HG03354 (cell line): ENCODE results near the gene CEP41.
"Not testable (repeated sequence)": the region's sequence is repeated elsewhere in the genome, so short reads cannot be mapped to it uniquely, and the experiment has no call there.

Experiments
- ATAC-seq: cut with Tn5 transposase; IDR thresholded peaks from one replicate; pipeline ENCODE4 v1.9.1; 2021; ENCODE audit warnings: mild to moderate bottlenecking; ENCODE audit not compliant: unreplicated experiment, poor library complexity, severe bottlenecking

Gene CEP41

DNA sequence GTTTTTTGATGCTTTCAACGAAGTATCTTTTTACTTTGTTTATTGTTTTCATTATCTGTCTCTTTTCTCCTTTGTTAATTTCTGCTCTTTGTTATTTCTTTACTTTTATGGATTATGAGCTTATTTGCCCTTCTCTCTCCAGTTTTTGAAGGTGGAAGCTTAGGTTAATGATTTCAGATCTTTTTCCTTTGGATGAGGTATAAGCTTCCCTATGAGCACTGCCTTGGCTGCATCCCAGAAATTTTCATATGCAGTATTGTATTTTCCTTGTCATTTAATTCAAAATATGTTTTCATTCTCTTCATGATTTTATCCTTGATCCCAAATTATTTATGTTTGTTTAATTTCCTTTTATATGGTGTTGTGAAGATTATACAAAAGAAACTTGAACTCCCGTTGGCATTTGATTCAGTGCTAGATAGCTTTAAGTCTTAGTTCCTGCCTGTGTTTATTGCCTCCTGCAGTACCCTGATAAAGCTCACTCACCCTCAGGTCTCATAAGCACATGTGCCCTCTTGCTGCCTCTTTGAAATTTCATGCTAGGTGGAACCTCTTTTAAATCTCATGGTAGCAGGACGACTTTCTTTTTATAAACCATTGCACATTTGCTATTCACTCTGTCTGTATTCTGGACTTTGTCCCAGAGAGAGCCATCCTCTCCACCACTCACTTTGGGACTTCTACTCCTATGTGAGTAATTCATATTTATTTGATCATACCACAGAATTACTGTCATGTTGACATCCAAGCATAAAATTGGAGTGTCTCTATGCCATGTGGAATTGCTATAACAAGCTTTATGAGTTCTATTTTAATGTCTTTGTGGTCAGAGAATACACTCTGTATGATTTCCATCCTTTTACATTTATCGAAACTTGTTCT lies 23.0 kb upstream of the CEP41 start:
- ATAC-seq = no peak

DNA sequence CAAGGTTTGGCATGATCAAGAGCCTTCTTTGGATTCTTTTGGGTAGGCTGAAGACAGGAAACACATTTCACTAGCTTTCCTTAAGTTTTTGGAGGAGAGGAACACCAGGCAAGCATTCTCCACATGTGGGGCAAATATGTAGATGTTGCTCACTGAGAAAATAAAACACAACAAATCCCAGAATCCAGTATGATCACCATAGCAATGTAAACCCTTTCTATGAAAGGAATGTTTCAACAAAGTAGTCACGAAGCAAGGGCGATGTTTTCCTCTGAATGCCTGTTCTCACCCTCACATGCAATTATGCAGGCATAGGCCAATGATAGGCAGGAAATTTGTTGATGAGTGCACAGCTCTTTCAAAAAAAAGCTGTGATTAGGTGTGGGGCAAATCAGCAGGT lies 20.5 kb upstream of the CEP41 start:
- no peak for ATAC-seq

DNA sequence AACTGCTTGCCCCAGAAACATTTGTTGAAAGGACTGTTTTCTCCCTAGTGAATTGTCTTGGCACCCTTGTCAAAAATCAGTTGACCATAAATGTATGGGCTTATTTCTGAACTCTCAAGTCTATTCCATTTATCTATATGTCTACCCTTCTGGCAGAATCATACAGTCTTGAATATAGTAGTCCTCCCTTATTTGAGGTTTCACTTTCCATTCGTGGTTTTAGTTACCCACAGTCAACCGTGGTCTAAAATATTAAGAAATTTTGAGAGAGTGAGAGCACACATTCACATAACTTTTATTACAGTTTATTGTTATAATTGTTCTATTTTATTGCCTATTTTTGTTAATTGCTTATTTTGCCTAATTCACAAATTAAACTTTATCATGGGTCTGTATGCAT lies 17.4 kb upstream of the CEP41 start:
- no peak for ATAC-seq

DNA sequence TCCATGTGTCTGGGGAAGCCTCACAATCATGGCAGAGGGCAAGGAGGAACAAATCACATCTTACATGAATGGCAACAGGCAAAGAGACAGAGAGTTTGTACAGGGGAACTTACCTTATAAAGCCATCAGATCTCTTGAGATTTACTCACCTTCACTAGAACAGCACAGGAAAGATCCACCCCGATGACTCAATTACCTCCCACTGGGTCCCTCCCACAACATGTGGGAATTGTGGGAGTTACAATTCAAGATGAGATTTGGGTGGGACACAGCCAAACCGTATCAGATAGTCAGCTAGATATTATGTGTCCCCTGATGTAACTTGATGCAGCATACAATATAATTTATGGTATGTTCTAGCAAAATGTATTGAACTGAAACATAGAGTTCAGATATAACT lies 14.1 kb upstream of the CEP41 start:
- no peak for ATAC-seq

DNA sequence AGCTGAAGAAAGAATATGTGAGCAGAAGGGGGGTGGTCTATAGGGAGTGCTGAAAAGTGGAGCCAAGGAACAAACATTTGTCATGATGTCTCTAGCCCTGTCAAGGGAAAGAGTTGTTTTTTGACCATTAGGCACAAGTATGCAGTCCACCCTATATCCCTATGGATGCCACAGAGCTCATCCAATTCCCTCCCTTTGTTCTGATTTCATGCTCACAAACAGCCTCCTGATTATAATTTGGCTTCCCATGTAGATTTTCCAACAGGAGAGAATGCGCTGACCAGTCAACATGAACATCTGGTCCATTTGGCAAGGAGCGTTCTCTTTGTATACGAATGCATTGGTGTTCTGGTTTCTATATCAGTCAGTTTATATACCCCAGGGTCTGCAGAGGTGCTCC lies 12.1 kb upstream of the CEP41 start:
- ATAC-seq = no peak

DNA sequence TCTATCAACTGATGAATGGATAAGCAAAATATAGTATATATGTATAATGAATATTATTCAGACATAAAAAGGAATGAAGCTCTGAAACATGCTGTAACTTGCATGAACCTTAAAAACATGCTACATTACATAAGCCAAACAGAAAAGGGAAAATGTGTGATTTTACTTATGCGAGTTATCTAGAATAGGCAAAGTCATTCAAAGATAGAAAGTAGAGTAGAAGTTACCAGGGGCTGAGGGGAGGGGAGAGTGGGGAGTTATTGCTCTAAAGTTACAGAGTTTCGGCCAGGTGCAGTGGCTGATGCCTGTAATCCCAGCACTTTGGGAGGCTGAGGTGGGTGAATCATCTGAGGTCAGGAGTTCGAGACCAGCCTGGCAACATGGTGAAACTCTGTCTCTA lies 10.5 kb upstream of the CEP41 start:
- not testable (repeated sequence) for ATAC-seq

DNA sequence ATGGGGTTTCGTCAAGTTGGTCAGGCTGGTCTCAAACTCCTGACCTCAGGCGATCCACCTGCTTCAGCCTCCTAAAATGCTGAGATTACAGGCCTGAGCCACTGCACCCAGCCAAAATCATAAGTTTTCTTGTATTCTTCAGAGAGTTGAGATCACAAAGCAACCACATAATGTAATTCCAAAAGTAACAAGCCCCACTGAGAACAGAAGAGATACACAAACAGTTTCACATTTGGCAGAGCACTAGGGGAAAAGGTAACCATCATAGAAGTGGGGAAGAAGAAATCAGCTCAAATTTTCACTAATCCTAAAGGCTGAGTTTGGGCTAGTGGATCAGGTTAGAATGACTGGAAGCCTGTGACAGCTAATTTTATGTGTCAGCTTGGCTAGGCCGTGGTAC lies 5.4 kb upstream of the CEP41 start:
- no peak for ATAC-seq

DNA sequence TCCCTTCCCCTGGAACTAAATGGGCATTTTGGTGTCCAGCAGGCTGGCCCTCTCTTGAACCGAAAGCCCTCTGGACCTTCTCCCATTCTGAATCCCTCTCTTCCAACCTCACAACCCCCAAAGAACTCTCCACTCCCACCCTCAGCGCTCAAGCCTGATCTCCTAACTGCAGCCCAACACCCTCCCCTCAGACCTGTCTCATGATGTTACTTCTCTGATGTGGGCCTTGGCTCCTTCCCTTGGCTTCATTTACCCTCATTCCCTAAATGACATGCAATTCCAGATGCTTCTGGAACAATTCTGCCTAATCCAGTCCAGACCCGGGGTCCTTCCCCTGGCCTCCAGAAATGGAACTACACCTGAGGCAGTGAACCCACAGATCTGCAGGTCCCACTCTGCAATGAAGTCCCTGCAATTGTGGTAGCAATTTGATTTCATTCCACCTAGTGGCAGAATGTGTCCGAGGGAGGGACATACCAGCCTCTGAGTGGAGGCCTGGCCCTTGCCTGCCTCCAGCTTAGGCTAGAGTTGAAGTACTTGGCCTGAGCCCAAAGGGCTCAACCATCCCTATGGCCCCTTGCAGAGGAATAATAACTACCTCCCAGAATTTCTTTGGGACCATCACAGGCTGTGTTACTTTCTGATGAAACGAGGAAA lies 4.1 kb upstream of the CEP41 start:
- no peak for ATAC-seq

DNA sequence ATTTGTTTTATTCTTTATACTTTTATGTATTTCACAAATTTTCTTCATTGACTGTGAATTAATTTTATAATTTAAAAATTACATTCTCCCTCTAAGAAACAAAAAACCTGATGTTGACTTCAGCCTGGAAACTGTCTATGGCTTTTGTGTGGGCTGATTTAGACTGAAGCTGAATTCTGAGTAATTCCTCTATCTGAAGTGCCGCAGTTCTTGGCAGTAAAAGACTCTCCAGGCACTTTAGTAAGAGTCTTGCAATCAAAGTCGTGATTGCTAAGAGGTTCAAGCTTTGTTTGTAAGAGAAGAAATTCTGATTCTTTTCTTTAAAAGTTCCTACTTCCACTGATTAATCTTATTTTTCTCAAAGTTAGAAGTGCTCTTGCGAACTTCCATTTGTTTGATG lies 3.4 kb upstream of the CEP41 start:
- no peak for ATAC-seq

DNA sequence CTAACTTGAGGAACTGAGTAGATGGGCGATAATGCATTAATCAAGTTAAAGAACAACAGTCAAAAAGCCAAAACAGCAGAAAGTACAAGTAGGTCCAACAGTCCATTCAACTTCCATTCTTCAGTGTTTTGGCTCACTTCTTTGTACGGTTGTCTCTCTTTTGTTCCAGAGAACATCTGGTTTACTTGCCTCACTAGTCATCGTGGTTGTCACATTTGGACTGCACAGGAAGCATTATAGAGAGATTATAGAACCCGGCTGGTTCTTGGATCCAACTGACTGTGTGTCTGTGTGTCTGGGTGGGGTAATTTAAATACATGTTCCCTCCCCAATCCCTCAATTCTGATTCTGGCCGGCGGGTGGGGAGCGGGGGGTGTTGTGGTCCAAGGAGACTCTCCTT lies 1.8 kb upstream of the CEP41 start:
- no peak for ATAC-seq

DNA sequence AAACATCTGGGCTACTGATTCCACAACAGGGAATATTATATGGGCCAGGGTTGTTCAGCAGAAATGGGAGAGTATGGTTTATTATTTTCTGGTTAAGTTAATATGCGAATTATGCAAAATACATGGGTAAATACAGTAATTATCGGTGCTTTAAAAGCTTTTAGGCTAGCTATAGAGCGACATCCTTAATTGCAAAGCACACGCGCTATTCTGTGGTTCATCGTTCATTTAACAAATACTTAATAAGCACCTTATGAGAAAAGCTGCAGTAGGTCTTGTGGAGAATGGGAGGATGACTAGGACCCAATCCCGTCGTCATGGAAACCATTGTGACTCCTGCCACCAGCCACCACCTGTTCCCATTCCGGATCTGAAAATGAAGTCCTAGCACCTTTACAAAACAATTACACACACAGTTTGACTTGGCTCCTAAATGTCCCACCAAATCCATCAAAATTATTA lies 623 bp upstream of the CEP41 start:
- no peak for ATAC-seq

DNA sequence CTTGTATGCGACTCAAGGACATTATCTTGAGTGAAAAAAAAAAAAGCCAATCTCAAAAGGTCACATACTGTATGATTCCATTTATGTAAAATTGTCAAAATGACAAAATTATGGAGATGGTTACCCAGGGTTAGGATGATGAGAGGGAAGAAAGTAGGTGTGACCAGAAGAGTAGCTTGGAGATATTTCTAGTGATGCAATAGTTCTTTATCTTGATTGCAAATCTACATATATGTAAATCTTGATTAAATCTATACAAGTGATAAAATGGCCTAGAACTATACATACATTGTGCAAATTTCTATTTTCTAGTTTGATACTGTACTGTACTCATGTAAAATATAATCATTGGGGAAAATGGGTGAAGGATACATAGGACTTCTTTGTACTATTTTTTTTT lies 4.6 kb downstream of the CEP41 start:
- ATAC-seq = no peak

DNA sequence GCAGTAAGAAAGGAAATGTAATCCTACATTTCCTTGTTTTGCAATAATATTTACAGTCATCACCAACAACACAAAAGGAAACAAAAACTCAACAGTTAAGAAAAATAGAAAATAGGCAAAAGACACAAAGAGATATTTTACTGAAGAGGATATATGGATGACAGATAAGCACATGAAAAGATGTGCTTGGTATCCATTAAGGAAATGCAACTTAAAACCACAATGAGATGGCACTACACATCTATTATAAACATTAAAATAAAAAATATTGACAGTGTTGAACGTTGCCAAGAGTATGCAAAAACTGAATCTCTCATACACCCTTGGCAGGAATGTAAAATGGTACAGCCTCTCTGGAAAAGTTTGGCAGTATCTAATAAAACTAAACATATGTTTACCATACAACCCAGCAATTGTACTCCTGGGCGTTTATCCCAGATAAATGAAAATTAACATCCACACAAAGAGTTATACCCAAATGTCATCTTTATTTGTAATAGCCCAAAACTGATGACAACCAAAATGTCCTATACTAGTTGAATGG lies 5.4 kb downstream of the CEP41 start:
- no peak for ATAC-seq

DNA sequence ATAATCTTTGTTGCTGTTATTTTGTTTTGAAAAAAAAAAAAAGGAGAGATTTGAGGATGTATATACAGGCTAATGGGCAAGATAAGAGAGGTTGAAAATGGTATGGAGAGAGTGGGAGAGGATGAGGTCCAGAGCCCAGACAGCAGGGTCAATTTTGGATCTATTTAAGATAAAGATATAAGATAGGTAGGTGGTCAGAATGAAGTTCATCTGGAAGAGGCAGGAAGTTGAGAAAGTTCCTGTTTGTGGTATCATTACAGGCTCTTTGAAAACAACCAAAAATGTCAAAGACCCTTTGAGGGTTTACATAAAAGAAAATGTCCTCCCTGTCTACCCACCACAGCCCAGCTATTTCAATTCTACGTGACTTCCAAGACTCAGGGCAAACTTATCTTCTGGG lies 7.5 kb downstream of the CEP41 start:
- no peak for ATAC-seq

DNA sequence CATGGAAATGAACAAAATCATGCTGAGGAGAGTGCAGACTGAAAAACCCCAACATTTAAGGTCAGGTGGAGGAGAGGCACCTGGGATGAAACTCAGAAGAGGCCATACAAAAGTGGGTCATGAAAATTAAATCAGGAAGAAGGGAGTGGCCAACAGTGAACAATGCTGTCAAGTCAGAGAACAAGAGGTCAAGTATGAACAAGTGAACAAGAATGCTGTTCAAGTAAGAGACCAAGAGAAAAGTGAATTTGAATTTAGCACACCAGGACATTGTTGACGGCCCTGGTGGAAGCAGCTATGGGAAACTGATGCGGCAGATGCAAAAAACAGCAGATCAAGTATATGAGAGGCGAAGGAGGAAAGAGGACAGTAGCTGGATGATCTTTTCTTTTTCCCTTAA lies 7.9 kb downstream of the CEP41 start:
- ATAC-seq = no peak

DNA sequence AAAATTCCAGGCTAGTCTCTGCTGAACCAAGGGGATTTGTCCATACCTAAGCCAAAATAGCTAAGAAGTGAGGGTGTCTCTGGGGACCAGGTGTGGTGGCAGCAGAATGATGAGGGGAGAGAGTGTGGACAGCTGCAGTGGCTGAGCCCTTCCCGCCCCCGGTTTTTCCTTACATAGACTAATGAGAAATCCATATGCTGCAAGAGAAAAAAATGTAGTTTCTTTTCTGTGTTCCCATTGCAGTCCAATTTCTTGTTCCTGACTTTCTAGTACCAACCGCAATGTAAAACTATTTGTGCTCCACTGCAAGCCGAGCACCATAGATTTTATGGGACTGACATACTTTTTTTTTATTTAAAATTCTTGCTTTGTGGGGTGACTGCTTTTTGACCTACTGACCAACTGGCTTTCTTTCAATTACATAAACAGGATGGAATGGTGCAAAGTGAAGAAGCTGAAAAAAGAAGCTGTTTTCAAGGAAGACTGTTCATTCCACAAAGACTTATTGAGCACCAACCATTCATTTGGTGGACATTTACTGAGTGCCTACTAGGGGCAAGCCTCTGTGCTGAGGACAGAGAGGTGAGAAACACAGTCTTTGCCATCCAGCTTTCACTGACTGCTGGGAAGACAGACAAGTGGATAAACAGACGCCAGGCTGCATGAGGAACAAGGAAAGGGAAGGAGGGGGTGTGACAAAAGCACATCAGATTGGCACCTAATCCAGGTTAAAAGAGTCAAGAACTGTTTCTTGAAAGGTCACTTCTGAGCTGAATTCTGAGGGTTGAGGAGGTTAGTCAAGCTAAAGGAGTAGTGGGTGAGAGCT lies 9.8 kb downstream of the CEP41 start:
- ATAC-seq = no peak

DNA sequence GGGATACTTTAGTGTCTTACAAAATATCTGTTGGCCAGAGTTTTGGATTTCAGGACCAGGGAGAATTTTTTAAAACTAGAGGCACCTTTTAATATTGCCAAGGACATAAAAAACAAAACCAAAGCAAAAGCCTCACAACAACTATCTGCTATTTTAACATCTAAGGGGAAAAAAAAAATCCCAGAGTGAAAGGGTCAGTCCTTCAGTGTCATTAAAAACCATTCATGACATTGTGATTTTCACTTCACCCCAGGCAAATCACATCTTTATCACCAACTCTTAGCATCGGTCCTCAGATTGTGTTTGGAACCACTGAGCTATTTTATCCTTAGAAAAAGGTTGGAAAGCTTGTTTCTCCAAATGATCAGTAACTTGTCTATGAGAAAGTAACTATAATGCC lies 10.7 kb downstream of the CEP41 start:
- no peak for ATAC-seq

DNA sequence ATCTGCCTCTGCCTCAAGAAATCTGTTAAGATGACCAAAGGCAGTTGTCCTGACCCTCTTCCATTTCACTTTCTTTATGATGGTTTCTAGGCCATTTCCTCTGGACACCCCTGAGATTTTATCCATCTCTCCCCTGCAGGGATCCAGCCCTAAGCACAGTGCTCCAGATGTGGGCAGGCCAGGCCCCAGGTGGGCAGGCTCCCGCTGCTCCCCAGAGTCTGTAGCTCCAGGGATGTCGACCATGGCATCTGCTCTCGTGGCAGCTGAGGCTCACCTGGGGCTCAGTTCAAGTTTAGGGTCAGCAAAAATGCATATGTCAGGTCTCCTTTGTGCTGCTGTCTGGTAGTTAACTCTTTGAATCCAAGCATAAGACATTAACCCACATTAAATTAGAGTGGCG lies 11.8 kb downstream of the CEP41 start:
- ATAC-seq = no peak

DNA sequence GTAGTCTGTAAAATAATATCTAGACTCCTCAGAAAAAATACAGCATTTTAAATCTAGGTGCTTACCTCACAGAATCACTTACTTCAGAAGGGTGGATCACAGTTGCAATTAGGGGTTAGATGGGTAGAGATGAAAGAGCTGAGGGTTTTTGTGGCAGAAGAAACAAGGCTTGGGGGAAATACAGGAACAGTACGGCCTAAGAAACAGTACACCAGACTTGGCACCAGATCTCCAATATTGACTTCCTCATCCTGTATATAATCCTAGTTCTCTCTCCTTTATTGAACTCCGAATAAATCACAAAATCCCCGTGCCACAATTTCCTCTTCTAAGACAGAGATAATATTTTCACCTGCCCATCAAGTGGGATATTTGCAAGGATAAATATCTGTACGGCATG lies 14.3 kb downstream of the CEP41 start:
- ATAC-seq = no peak

DNA sequence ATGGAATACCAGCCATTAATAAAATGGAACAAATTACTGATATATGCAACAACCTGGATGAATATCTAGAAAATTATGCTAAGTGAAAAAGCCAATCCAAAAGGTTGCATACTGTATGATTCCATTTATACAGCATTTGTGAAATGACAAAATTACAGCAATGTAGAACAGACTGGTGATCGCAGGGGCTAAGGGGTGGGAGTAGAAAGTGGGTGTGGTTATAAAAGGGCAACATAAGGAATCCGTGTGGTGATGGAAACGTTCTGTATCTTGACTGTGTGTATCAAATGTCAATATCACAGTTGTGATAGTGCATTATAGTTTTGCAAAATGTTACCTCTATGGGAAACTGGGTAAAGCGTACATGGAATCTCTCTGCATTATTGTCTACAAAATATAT lies 15.0 kb downstream of the CEP41 start:
- ATAC-seq = no peak
